Spinal cord (tissue), 10 donors: ENCODE data around the gene ZC3H8. TPM values are rescaled to one million over a fixed set of nuclear protein-coding genes. Genes with fewer than 3 reads are reported as not detected.
A peak's percentile ranks its signal among the peaks of the same experiment; 100 is the strongest.

ENCODE experiments used
- DNase-seq, 6 donors: peaks; one replicate each; pipeline versions ENCODE4 v3.0.0 to v3.0.0-alpha.2; 2013 to 2015; ENCODE audit warnings: low spot score in 6 of 6, low read depth in 4 of 6
- H3K27ac ChIP-seq: one replicate; pipeline ENCODE4 v1.5.1; 2013; ENCODE audit warnings: low read depth, low read length, control low read depth
- H3K27me3 ChIP-seq: one replicate; pipeline ENCODE4 v1.6.1; 2013; ENCODE audit warnings: low read length; ENCODE audit not compliant: control insufficient read depth, insufficient read depth
- H3K36me3 ChIP-seq: one replicate; pipeline ENCODE4 v1.6.1; 2013; ENCODE audit warnings: low read length; ENCODE audit not compliant: control insufficient read depth, insufficient read depth
- H3K4me1 ChIP-seq: one replicate; pipeline ENCODE4 v1.6.1; 2013; ENCODE audit warnings: low read length; ENCODE audit not compliant: control insufficient read depth, insufficient read depth
- H3K4me3 ChIP-seq: one replicate; pipeline ENCODE4 v1.5.1; 2013; ENCODE audit warnings: low read depth, low read length, control low read depth
- H3K9me3 ChIP-seq: one replicate; pipeline ENCODE4 v1.6.1; 2013; ENCODE audit warnings: low read length; ENCODE audit not compliant: control insufficient read depth, insufficient read depth
- WGBS: methylation state at CpG from one replicate; pipeline ENCODE4 v1.1.5; 2013; ENCODE audit warnings: missing lambda C conversion rate; ENCODE audit not compliant: insufficient coverage; 5-methylcytosine and 5-hydroxymethylcytosine counted together
- polyA plus RNA-seq, 2 donors: library from polyadenylated mRNA; unstranded; fragments of 120-200 nt; gene quantifications; one replicate each; pipeline ENCODE4 v1.2.1, GENCODE V29; 2013; ENCODE audit not compliant: insufficient read length in 2 of 2
- total RNA-seq, 2 donors: library from RNA; depleted of rRNA in 1 of 2; stranded (reverse); fragments of 120-200 nt in 1 of 2; fragments of >200 nt in 1 of 2; gene quantifications; one replicate each; pipeline versions ENCODE4 v1.2.3 to v1.2.4, GENCODE V29; 2013 to 2014
- donor health status: healthy.

Gene ZC3H8
- total and polyA plus RNA-seq, 4 donors: 14.3 to 22.7 (median 17.7) TPM

GRCh38 chr2:112187805-112188596, 66.8 kb downstream of the ZC3H8 start:
- DNase-seq: no peak
- no peak overlapping the region for H3K27ac ChIP-seq
- no peaks in the 10 kb centered on the region for H3K4me1 ChIP-seq
- peaks cover 9% of the 10 kb centered on the region for H3K36me3 ChIP-seq
- no peak overlapping the region for H3K4me3 ChIP-seq
- no peaks in the 10 kb centered on the region for H3K9me3 ChIP-seq
- no peaks in the 10 kb centered on the region for H3K27me3 ChIP-seq
- 82% methylated on average over 7 of the region's 9 CpGs for WGBS

DNA sequence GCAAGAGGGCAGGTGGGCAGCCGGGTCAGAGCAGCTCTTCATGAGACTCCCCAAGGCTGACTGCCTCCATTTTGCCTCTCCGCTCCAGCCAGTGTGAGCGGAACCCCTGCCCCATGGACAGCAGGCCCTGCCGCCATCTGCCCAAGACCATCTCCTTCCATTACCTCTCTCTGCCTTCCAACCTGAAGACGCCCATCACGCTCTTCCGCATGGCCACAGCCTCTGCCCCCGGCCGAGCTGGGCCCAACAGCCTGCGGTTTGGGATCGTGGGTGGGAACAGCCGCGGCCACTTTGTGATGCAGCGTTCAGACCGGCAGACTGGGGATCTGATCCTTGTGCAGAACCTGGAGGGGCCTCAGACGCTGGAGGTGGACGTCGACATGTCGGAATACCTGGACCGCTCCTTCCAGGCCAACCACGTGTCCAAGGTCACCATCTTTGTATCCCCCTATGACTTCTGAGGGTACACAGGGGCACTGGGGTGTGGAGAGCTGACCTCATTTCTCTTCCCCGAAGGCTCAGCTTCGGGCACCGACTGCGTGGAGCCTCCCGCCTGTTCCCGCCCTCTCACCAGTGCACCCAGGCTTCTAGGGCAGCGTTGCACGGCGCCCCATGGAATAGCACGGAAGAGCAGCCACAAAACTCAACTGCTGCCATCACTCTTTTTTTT, 67.7 kb downstream of the ZC3H8 start:
- Histone ChIP-seq H3K27me3 (no peaks in the 10 kb centered on the region), H3K27ac (no peak overlapping the region), H3K36me3 (peaks cover 9% of the 10 kb centered on the region), H3K4me3 (no peak overlapping the region), H3K9me3 (no peaks in the 10 kb centered on the region), H3K4me1 (peaks cover 7% of the 10 kb centered on the region)
- no peak for DNase-seq
- WGBS: 96% methylated on average over 29 of the region's 31 CpGs

GRCh38 chr2:112185131-112185530, 69.7 kb downstream of the ZC3H8 start:
- no peak for DNase-seq
- 88% methylated on average over 7 of the region's 9 CpGs for WGBS
- H3K4me1 ChIP-seq: peaks cover 15% of the 10 kb centered on the region

DNA sequence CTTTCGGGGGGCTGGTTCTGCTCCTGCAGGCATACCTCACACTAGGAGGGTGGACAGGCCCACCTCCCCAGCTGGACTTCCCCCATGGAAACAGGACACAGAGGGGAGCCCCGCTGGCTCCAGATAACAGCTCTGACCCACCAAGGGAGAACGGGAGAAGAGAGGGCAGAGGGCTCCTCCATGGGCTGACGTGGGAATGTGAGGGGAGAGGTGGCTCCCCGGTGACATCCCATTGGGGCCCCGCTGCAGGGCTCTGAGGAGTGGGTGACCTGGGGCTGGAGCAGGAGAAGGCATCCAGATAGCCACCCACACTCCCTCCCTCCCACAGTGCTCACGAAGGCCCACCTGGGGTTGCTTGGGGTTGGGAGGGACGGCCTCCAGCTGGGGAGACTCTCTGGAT, 70.7 kb downstream of the ZC3H8 start:
- Histone ChIP-seq H3K27me3 (peaks cover 3% of the 10 kb centered on the region), H3K4me1 (peaks cover 15% of the 10 kb centered on the region), H3K36me3 (peaks cover 9% of the 10 kb centered on the region), H3K4me3 (no peak overlapping the region), H3K9me3 (no peaks in the 10 kb centered on the region), H3K27ac (no peak overlapping the region)
- no peak for DNase-seq
- WGBS: 90% methylated on average over 2 of the region's 8 CpGs

More at GRCh38 chr2:112185131-112185530, 69.7 kb downstream of the ZC3H8 start:
- peaks cover 3% of the 10 kb centered on the region for H3K27me3 ChIP-seq
- H3K4me3 ChIP-seq: no peak overlapping the region
- H3K9me3 ChIP-seq: no peaks in the 10 kb centered on the region
- no peak overlapping the region for H3K27ac ChIP-seq
- H3K36me3 ChIP-seq: peaks cover 9% of the 10 kb centered on the region

- no peak overlapping the region for H3K4me3 ChIP-seq
- H3K27ac ChIP-seq: no peak overlapping the region
- 91% methylated on average over 7 of the region's 8 CpGs for WGBS
- H3K36me3 ChIP-seq: peaks cover 9% of the 10 kb centered on the region
- DNase-seq: no peak
- peaks cover 15% of the 10 kb centered on the region for H3K4me1 ChIP-seq
- H3K27me3 ChIP-seq: peaks cover 3% of the 10 kb centered on the region
- H3K9me3 ChIP-seq: no peaks in the 10 kb centered on the region
These were observed 71.4 kb downstream of the ZC3H8 start for GRCh38 chr2:112183327-112184025.

GRCh38 chr2:112182581-112183034, 72.2 kb downstream of the ZC3H8 start:
- H3K27me3 ChIP-seq: peaks cover 3% of the 10 kb centered on the region
- H3K36me3 ChIP-seq: peaks cover 9% of the 10 kb centered on the region
- H3K9me3 ChIP-seq: no peaks in the 10 kb centered on the region
- H3K4me3 ChIP-seq: no peak overlapping the region
- WGBS: 53% methylated on average over 13 of the region's 17 CpGs
- no peak overlapping the region for H3K27ac ChIP-seq
- peak in 2 of 6 donors; percentile 22 to 41 for DNase-seq
- H3K4me1 ChIP-seq: peaks cover 15% of the 10 kb centered on the region

- H3K4me3 ChIP-seq: no peak overlapping the region
- H3K9me3 ChIP-seq: no peaks in the 10 kb centered on the region
- no peaks in the 10 kb centered on the region for H3K36me3 ChIP-seq
- peak in 1 of 6 donors; percentile 37 for DNase-seq
- WGBS: 22% methylated on average over 52 of the region's 54 CpGs
- peaks cover 15% of the 10 kb centered on the region for H3K4me1 ChIP-seq
- peaks cover 3% of the 10 kb centered on the region for H3K27me3 ChIP-seq
- H3K27ac ChIP-seq: no peak overlapping the region
These were observed 73.1 kb downstream of the ZC3H8 start for GRCh38 chr2:112181571-112182290.

- Histone ChIP-seq H3K4me3 (no peak overlapping the region), H3K4me1 (no peaks in the 10 kb centered on the region), H3K27me3 (no peaks in the 10 kb centered on the region), H3K36me3 (no peaks in the 10 kb centered on the region), H3K27ac (no peak overlapping the region), H3K9me3 (no peaks in the 10 kb centered on the region)
- no peak for DNase-seq
- WGBS: 97% methylated on average over 3 of the region's 7 CpGs
These were observed 78.8 kb downstream of the ZC3H8 start for GRCh38 chr2:112175958-112176573.

DNA sequence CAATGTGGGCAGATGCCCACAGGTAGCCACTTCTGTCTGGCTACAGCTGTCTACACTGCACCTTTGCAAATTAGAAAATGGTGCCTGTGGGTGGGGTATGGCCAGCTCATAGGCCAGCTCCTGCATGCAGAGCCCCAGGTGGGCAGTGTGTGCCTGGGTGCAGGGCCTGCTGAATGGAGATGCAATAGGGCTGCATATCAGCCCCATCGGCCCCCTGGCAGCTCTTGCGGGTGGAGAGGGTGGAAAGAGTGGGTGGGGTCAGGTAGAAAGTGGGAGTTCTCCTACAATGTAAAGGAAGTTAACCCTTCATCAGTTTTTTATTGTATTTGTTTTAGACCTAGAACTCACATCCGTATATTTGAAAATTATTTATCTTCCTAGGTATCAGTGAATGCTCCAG, 79.5 kb downstream of the ZC3H8 start:
- Histone ChIP-seq H3K36me3 (no peaks in the 10 kb centered on the region), H3K27me3 (no peaks in the 10 kb centered on the region), H3K27ac (no peak overlapping the region), H3K9me3 (no peaks in the 10 kb centered on the region), H3K4me1 (no peaks in the 10 kb centered on the region), H3K4me3 (no peak overlapping the region)
- no peak for DNase-seq
- no CpG with 5 or more reads among the region's 3 CpGs for WGBS
